Upper lobe of right lung (tissue), 1 donor: ENCODE data around the gene SOX10. TPM values are rescaled to one million over a fixed set of nuclear protein-coding genes. Genes with fewer than 3 reads are reported as not detected.

Experiments
- ATAC-seq: fragments of 200-7000 bp; cut with Tn5 transposase; one replicate; pipeline ENCODE4 v1.9.1; 2020; ENCODE audit warnings: mild to moderate bottlenecking, moderate library complexity
- DNase-seq: peaks from one replicate; pipeline ENCODE4 v3.0.0-alpha.2; 2020
- H3K27ac ChIP-seq: fragments of 200-600 bp; one replicate; pipeline ENCODE4 v1.8.0; 2022
- H3K27me3 ChIP-seq: fragments of 200-600 bp; one replicate; pipeline ENCODE4 v1.8.0; 2022; ENCODE audit warnings: mild to moderate bottlenecking
- H3K36me3 ChIP-seq: fragments of 200-600 bp; one replicate; pipeline ENCODE4 v1.8.0; 2022
- H3K4me1 ChIP-seq: fragments of 200-600 bp; one replicate; pipeline ENCODE4 v1.8.0; 2022
- H3K4me3 ChIP-seq: fragments of 200-600 bp; one replicate; pipeline ENCODE4 v1.8.0; 2022; ENCODE audit warnings: mild to moderate bottlenecking
- H3K9me3 ChIP-seq: fragments of 200-600 bp; one replicate; pipeline ENCODE4 v1.8.0; 2022
- intact Hi-C: fragments of 100-400 bp; cut with DNase I; formaldehyde crosslinking; loops from one replicate; pipeline ENCODE4 v1.11.0; 2022
- total RNA-seq: library from RNA; stranded (reverse); fragmentation: NEBNext Ultra II Directional; extraction: Animal tissue kit (Norgen Biotek cat#: 25700); gene quantifications from one replicate; pipeline ENCODE4 v1.2.1, GENCODE V29; 2021
- TF ChIP-seq, protein P1 (sequence below): fragments of 200-600 bp; IDR thresholded peaks from one replicate; pipeline ENCODE4 v1.8.0; 2022; ENCODE audit warnings: antibody characterized with exemption
- donor health status: DM: no; HTN: yes; CAD: no; lungs with severe emphysema.

SOX10 gene
- total RNA-seq, 1 donor from 2014 or later, result not detected

DNA sequence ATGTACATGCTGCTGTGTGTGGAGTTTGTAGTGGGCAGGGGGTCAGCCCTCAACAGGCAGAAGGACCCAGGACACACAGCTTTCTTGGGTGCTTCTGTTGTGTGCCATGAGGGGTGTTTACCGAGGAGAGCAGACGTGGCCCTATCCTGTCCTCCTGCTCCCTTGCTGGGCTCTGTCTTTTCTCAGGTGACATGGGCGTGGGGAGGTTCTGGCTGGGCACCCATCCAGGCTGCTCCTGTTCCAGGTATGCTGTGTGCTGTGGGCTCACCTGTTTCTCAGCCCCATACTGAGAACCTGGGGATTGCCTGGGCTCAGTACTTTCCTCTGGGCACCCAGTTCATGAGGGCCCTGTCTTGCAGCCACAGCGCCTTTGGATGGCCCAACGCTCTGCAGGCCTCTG is 55.0 kb downstream of the SOX10 start:
- no peak for DNase-seq
- intact Hi-C loops, result no loop called here
- Histone ChIP-seq H3K27me3 (no peaks in the 10 kb centered on the region), H3K9me3 (no peaks in the 10 kb centered on the region), H3K4me1 (peaks cover 37% of the 10 kb centered on the region), H3K4me3 (no peak overlapping the region), H3K36me3 (peaks cover 41% of the 10 kb centered on the region), H3K27ac (no peak overlapping the region)
- ATAC-seq, result no peak
- TF ChIP-seq, protein P1, sequence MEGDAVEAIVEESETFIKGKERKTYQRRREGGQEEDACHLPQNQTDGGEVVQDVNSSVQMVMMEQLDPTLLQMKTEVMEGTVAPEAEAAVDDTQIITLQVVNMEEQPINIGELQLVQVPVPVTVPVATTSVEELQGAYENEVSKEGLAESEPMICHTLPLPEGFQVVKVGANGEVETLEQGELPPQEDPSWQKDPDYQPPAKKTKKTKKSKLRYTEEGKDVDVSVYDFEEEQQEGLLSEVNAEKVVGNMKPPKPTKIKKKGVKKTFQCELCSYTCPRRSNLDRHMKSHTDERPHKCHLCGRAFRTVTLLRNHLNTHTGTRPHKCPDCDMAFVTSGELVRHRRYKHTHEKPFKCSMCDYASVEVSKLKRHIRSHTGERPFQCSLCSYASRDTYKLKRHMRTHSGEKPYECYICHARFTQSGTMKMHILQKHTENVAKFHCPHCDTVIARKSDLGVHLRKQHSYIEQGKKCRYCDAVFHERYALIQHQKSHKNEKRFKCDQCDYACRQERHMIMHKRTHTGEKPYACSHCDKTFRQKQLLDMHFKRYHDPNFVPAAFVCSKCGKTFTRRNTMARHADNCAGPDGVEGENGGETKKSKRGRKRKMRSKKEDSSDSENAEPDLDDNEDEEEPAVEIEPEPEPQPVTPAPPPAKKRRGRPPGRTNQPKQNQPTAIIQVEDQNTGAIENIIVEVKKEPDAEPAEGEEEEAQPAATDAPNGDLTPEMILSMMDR, result no peak

DNA sequence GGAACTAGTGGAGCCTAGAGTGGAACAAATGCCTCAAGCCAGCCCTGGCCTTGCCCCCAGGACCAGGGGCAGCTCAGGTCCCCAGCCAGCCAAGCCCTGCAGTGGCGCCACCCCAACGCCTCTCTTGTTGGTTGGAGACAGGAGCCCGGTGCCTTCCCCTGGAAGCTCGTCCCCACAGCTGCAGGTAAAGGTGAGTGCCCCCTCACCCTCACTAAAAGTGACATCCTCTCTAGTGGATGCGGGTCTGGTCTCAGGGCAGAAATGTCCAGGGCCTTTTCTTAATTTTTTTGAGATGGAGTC is 56.8 kb downstream of the SOX10 start:
- no peak for ATAC-seq
- no peak overlapping the region for H3K4me3 ChIP-seq
- peaks cover 41% of the 10 kb centered on the region for H3K36me3 ChIP-seq
- H3K27me3 ChIP-seq, result no peaks in the 10 kb centered on the region
- DNase-seq, result no peak
- peaks cover 20% of the 10 kb centered on the region for H3K4me1 ChIP-seq
- TF ChIP-seq, protein P1, result no peak
- H3K27ac ChIP-seq, result no peak overlapping the region
- H3K9me3 ChIP-seq, result no peaks in the 10 kb centered on the region
- intact Hi-C loops, result no loop called here

DNA sequence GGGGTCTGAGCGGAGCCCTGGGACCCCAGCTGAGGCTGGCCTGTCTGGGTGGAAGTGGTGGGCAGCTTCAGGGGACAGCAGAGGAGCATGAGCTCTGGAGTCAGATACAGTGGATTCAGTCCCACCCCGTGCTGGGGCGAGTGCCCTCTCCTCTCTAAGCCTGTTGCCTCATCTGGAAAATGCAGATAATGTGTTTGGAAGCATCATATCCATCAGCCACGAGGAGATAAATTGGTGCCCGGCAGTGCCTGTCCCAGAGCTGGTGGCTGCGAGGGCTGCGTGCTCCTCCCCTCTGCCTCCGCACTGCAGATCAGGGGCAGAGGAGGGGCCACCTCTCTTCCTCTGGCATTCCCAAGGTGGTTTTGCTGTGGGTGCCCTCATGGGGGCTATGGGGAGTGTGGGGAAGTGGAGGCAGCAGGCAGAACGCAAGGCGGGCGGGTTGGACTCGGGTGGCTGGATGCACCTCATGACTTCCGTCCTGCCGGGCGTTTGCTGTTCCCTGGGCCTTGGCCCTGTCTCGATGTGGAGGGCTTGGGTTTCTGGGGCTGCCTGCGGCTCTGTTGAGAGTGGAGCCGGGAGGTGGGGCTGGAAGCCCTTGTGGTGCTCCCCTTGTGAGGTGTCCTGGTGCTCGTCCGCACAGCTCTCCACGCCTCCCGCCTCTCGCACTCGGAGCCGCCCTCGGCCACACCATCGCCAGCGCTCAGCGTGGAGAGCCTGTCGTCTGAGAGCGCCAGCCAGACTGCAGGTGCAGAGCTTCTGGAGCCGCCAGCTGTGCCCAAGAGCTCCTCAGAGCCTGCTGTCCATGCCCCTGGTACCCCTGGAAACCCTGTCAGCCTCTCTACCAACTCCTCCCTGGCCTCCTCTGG is 57.4 kb downstream of the SOX10 start:
- H3K4me3 ChIP-seq, result no peak overlapping the region
- no peaks in the 10 kb centered on the region for H3K27me3 ChIP-seq
- H3K36me3 ChIP-seq, result peaks cover 41% of the 10 kb centered on the region
- no peak overlapping the region for H3K27ac ChIP-seq
- intact Hi-C loops, result no loop called here
- TF ChIP-seq, protein P1, result no peak
- ATAC-seq, result no peak
- DNase-seq, result no peak
- no peaks in the 10 kb centered on the region for H3K9me3 ChIP-seq
- H3K4me1 ChIP-seq, result peaks cover 16% of the 10 kb centered on the region

DNA sequence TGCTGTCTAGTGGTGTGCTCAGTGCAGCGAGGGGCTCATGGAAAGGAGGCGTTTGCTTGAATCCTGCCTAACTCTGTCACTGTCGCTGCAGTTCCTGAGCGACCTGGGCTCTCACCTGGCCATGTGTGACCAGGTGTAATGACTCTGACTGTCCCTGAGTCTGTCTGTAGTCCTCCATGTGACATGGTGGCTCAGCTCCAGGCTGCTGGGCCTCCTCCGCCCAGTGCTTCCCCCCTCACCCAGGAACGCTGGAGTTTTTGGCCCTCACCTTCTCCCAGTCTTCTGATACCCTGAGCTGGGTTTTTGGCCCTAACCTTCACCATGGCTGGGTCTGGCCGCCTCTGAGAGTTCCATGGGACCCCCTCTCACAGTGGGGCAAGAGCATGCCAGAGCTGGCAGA is 58.0 kb downstream of the SOX10 start:
- H3K27me3 ChIP-seq, result no peaks in the 10 kb centered on the region
- no peak overlapping the region for H3K27ac ChIP-seq
- TF ChIP-seq, protein P1, result no peak
- DNase-seq (no peak), ATAC-seq (no peak)
- intact Hi-C loops, result no loop called here
- peaks cover 12% of the 10 kb centered on the region for H3K4me1 ChIP-seq
- H3K4me3 ChIP-seq, result no peak overlapping the region
- peaks cover 41% of the 10 kb centered on the region for H3K36me3 ChIP-seq
- no peaks in the 10 kb centered on the region for H3K9me3 ChIP-seq

DNA sequence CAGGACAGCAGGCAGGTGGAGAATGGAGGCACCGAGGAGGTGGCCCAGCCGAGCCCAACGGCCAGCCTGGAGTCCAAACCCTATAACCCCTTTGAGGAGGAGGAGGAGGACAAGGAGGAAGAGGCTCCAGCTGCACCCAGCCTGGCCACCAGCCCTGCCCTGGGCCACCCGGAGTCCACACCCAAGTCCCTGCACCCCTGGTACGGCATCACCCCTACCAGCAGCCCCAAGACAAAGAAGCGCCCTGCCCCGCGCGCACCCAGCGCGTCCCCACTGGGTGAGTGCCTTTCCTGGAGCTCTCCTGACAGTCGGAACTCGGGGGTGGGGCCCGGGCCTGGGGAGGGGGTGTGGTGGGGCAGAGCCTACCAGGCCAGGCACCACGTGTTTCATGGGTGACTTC is 58.6 kb downstream of the SOX10 start:
- intact Hi-C loops, result no loop called here
- TF ChIP-seq, protein P1, result no peak
- Histone ChIP-seq H3K4me3 (no peak overlapping the region), H3K9me3 (no peaks in the 10 kb centered on the region), H3K27me3 (no peaks in the 10 kb centered on the region), H3K36me3 (peaks cover 41% of the 10 kb centered on the region), H3K4me1 (peaks cover 6% of the 10 kb centered on the region), H3K27ac (no peak overlapping the region)
- no peak for ATAC-seq
- no peak for DNase-seq

DNA sequence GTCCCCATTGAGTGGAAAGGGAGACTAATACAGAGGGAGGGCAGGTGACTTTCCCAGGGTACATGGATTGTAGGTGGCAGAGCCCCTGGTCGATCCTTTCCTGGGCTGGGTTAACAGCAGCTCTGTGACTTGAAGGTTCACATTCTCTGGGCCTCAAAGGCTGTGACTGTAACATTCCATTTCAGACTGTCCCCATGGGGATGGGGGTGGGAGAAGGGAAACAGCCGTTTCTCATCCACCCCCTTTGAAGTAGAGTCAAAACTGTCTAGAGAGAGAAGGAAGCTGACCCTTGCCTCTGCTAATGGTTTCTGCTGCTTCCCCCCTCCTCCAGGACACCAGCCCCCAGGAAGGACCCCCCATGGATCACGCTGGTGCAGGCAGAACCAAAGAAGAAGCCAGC is 59.0 kb downstream of the SOX10 start:
- TF ChIP-seq, protein P1, result no peak
- no peak for ATAC-seq
- Histone ChIP-seq H3K4me3 (no peak overlapping the region), H3K27me3 (no peaks in the 10 kb centered on the region), H3K9me3 (no peaks in the 10 kb centered on the region), H3K27ac (no peak overlapping the region), H3K4me1 (peaks cover 1% of the 10 kb centered on the region), H3K36me3 (peaks cover 41% of the 10 kb centered on the region)
- no peak for DNase-seq
- intact Hi-C loops, result no loop called here
